ENCODE data around the gene ATE1.

DNA sequence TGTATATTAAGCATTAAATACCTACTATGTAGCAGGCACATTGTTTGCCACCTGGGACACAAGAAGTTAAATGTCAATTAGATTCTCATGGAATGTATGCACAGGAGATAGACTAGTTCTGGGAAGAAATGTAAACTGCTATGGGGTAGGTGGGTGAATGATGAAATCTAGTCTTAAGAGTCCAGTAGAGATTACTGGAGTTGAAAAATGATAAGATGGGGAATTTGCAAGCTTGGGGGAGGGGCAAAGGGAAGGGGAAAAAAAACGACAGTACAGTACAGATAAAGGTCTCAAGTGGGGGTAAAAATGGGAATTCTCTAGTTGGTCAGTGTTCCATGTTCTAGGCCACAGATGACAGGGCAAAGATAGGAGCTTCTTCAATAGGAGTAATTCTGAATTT lies 94.4 kb downstream of the ATE1 start:
- no peak for TF ChIP-seq MXI1 (IDR thresholded peaks at IDR 0.05; ENCODE audit: borderline replicate concordance, low read depth, low read length)
- TF ChIP-seq POLR2A (IDR thresholded peaks at IDR 0.05; ENCODE audit: low read depth, low read length): no peak
- no peak for TF ChIP-seq CTCF (conservative IDR thresholded peaks at IDR 0.05; ENCODE audit: low read depth, low read length)
- TF ChIP-seq, protein P1, sequence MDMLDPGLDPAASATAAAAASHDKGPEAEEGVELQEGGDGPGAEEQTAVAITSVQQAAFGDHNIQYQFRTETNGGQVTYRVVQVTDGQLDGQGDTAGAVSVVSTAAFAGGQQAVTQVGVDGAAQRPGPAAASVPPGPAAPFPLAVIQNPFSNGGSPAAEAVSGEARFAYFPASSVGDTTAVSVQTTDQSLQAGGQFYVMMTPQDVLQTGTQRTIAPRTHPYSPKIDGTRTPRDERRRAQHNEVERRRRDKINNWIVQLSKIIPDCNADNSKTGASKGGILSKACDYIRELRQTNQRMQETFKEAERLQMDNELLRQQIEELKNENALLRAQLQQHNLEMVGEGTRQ (IDR thresholded peaks at IDR 0.05; ENCODE audit: low read depth, low read length): no peak
- TF ChIP-seq CHD1 (IDR thresholded peaks at IDR 0.05; ENCODE audit: low read depth, low read length): no peak
- TF ChIP-seq RAD21 (IDR thresholded peaks at IDR 0.05; ENCODE audit: low read length): no peak
